HepG2 (cell line): Measurements from ENCODE around the gene LXN.

Source experiments
- CTCF ChIP-seq: sonication (generic); formaldehyde crosslinking; IDR thresholded peaks from 2 replicates; pipeline ENCODE4 v1.5.0; 2020; ENCODE audit warnings: mild to moderate bottlenecking, missing genetic modification reagents, moderate library complexity
- GFI1 ChIP-seq: sonication (generic); formaldehyde crosslinking; IDR thresholded peaks from 2 replicates; pipeline ENCODE4 v1.5.0; 2020; ENCODE audit warnings: missing genetic modification reagents, mild to moderate bottlenecking, borderline replicate concordance
- GZF1 ChIP-seq: sonication (generic); formaldehyde crosslinking; IDR thresholded peaks from 2 replicates; pipeline ENCODE4 v1.5.1; 2020; ENCODE audit warnings: mild to moderate bottlenecking, missing genetic modification reagents
- KLF16 ChIP-seq, 2 experiments: sonication (generic) in 1 of 2; formaldehyde crosslinking in 1 of 2; IDR thresholded peaks; 2 replicates each; pipeline versions ENCODE4 v1.6.1 to v1.8.0; 2016 to 2023; ENCODE audit warnings: missing genetic modification reagents in 2 of 2, missing compliant biosample characterization in 1 of 2
- NR2C2 ChIP-seq: sonication (generic); formaldehyde crosslinking; IDR thresholded peaks from 2 replicates; pipeline ENCODE4 v1.4.0; 2020; ENCODE audit warnings: missing genetic modification reagents, mild to moderate bottlenecking, moderate library complexity, borderline replicate concordance
- POLR2A ChIP-seq, 2 experiments: IDR thresholded peaks; 2 replicates each; pipeline ENCODE4 v1.6.1; 2011; ENCODE audit warnings: low read depth in 2 of 2, low read length in 2 of 2, mild to moderate bottlenecking in 1 of 2, moderate library complexity in 1 of 2; ENCODE audit not compliant: insufficient read depth in 1 of 2
- POLR2AphosphoS5 ChIP-seq: IDR thresholded peaks from 2 replicates; pipeline ENCODE4 v1.6.1; 2012; ENCODE audit warnings: low read depth, low read length
- RAD21 ChIP-seq: fragments of 450-650 bp; formaldehyde crosslinking; IDR thresholded peaks from 2 replicates; pipeline ENCODE4 v1.5.0; 2020; ENCODE audit warnings: mild to moderate bottlenecking
- RCOR2 ChIP-seq: IDR thresholded peaks from 2 replicates; pipeline ENCODE4 v1.6.1; 2016; ENCODE audit warnings: missing biosample characterization, missing genetic modification reagents
- TBX2 ChIP-seq: sonication (generic); formaldehyde crosslinking; IDR thresholded peaks from 2 replicates; pipeline ENCODE4 v1.5.0; 2020; ENCODE audit warnings: missing genetic modification reagents, mild to moderate bottlenecking, borderline replicate concordance
- ZBTB33 ChIP-seq: sonication (generic); formaldehyde crosslinking; IDR thresholded peaks from 2 replicates; pipeline ENCODE4 v1.4.0; 2020; ENCODE audit warnings: missing genetic modification reagents
- ZNF446 ChIP-seq: sonication (generic); formaldehyde crosslinking; IDR thresholded peaks from 2 replicates; pipeline ENCODE4 v1.5.0; 2020; ENCODE audit warnings: mild to moderate bottlenecking, missing genetic modification reagents
- ZNF768 ChIP-seq: sonication (generic); formaldehyde crosslinking; IDR thresholded peaks from 2 replicates; pipeline ENCODE4 v1.4.0; 2020; ENCODE audit warnings: missing genetic modification reagents

GRCh38 chr3:158680861-158681260 lies 8.4 kb upstream of the LXN start:
- no peak for TF ChIP-seq RAD21 (CRISPR knock-in tag)
- TF ChIP-seq POLR2A (IDR thresholded peaks at IDR 0.05; ENCODE audit: insufficient read depth in 1 of 2, low read depth in 2 of 2, low read length in 2 of 2): no peak
- TF ChIP-seq CTCF (CRISPR knock-in tag): no peak
- no peak for TF ChIP-seq POLR2AphosphoS5
- no peak for TF ChIP-seq GZF1 (CRISPR knock-in tag)
- no peak for TF ChIP-seq NR2C2 (CRISPR knock-in tag)
- no peak for TF ChIP-seq RCOR2 (CRISPR knock-in tag)
- TF ChIP-seq ZBTB33 (CRISPR knock-in tag): no peak
- no peak for TF ChIP-seq ZNF446 (CRISPR knock-in tag)
- no peak for TF ChIP-seq ZNF768 (CRISPR knock-in tag)
- TF ChIP-seq KLF16 (CRISPR knock-in tag; IDR thresholded peaks at IDR 0.05): no peak
- TF ChIP-seq TBX2 (CRISPR knock-in tag): no peak
- TF ChIP-seq GFI1 (CRISPR knock-in tag): no peak
